ENCODE measurements around the gene GRIA3.
"Not testable (repeated sequence)": the region's sequence is repeated elsewhere in the genome, so short reads cannot be mapped to it uniquely, and the experiment has no call there.

GRIA3 gene

GRCh38 chrX:123513585-123514278 lies 329.7 kb downstream of the GRIA3 start:
- DNase-seq (ENCODE audit: extremely low read depth, low read depth): no peak
- TF ChIP-seq, protein P1, sequence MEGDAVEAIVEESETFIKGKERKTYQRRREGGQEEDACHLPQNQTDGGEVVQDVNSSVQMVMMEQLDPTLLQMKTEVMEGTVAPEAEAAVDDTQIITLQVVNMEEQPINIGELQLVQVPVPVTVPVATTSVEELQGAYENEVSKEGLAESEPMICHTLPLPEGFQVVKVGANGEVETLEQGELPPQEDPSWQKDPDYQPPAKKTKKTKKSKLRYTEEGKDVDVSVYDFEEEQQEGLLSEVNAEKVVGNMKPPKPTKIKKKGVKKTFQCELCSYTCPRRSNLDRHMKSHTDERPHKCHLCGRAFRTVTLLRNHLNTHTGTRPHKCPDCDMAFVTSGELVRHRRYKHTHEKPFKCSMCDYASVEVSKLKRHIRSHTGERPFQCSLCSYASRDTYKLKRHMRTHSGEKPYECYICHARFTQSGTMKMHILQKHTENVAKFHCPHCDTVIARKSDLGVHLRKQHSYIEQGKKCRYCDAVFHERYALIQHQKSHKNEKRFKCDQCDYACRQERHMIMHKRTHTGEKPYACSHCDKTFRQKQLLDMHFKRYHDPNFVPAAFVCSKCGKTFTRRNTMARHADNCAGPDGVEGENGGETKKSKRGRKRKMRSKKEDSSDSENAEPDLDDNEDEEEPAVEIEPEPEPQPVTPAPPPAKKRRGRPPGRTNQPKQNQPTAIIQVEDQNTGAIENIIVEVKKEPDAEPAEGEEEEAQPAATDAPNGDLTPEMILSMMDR (IDR thresholded peaks at IDR 0.05; ENCODE audit: low read depth, low read length, missing control alignments): no peak
- peak overlapping the region; percentile 3; the same call in 1 of the 2 replicates for H3K4me3 ChIP-seq (replicated peaks; ENCODE audit: low read depth, low read length)

- DNase-seq (ENCODE audit: extremely low read depth, low read depth): not testable (repeated sequence)
- TF ChIP-seq, protein P1 (IDR thresholded peaks at IDR 0.05; ENCODE audit: low read depth, low read length, missing control alignments): peak; percentile 6
- H3K4me3 ChIP-seq (replicated peaks; ENCODE audit: low read depth, low read length): peak overlapping the region; percentile 3; the same call in 1 of the 2 replicates
These were observed 330.2 kb downstream of the GRIA3 start for GRCh38 chrX:123514279-123514640.

DNA sequence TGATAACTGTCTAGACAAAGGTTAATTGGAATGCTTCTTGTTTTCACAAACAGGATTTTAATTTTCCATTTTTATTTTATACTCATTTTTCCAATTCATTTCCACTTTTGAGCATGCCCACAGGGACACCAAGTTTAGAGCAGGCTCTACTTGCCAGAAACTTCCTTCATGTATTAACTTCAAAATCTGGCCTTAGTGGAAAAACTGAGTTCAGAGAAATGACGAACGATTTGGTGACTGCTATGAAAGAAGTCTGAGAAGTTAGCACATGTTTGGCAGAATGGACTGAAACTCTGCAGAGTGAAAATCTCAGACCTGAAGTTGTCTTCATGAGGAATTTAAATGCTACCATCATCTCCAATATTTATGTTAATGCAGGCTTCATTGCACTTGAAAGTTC lies 334.7 kb downstream of the GRIA3 start:
- TF ChIP-seq, protein P1 (IDR thresholded peaks at IDR 0.05; ENCODE audit: low read depth, low read length, missing control alignments): no peak
- DNase-seq (ENCODE audit: extremely low read depth, low read depth): no peak
- H3K4me3 ChIP-seq (replicated peaks; ENCODE audit: low read depth, low read length): no peak overlapping the region

GRCh38 chrX:123525123-123525725 lies 341.1 kb downstream of the GRIA3 start:
- H3K4me3 ChIP-seq (replicated peaks; ENCODE audit: low read depth, low read length): no peak overlapping the region
- no peak for DNase-seq (ENCODE audit: extremely low read depth, low read depth)
- TF ChIP-seq, protein P1 (IDR thresholded peaks at IDR 0.05; ENCODE audit: low read depth, low read length, missing control alignments): no peak

- H3K4me3 ChIP-seq (replicated peaks; ENCODE audit: low read depth, low read length); DNase-seq (ENCODE audit: extremely low read depth, low read depth): not testable (repeated sequence)
These were observed 346.6 kb downstream of the GRIA3 start for GRCh38 chrX:123530726-123531125.

Measured in HFF-Myc (cell line).